Muscle of back (tissue), 11 donors: ENCODE results near the gene NODAL. TPM values are rescaled to one million over a fixed set of nuclear protein-coding genes. Genes with fewer than 3 reads are reported as not detected.

Source experiments
- DNase-seq, 3 donors: peaks; one replicate each; pipeline versions ENCODE4 v3.0.0 to v3.0.0-alpha.2; 2013
- polyA plus RNA-seq, 10 donors: library from polyadenylated mRNA; unstranded; fragments of 120-200 nt; gene quantifications; one replicate each; pipeline ENCODE4 v1.2.1, GENCODE V29; 2013; ENCODE audit not compliant: insufficient read length in 10 of 10

NODAL gene
- polyA plus RNA-seq, 10 donors: 0.15 to 0.87 (median 0.29) TPM; not detected in 1

DNA sequence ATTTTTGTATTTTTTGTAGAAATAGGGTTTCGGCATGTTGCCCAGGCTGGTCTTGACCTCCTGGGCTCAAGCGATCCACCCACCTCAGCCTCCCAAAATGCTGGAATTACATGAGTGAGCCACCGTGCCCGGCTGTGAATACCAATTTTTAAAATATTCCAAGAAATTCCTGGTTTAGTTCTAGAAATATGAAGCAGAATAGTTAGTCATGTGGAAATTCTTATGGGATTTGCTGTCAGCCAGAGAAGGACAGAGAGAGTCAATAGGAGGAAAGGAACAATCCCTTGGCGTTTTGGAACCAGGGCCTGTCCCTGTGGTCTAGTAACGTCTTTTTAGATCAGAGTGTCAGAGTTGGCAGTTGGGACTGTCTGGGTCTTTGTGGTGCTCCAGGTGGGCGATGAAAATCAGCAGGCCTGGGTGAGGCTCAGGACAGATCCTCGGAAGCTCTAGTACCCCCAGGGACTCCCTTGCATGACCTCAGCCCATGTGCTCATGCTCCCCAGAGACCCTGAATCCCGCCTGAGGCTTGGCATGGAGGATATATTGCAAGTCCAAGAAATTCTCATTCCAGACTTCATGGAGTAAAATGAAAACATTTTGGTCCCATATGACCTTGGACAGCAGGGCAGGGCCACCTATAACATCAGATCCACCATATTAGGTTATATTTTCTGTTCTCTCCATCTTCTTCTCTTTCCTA lies 7.8 kb downstream of the NODAL start:
- no peak for DNase-seq

- no peak for DNase-seq
These were observed 8.8 kb downstream of the NODAL start for GRCh38 chr10:70432561-70433263.

DNA sequence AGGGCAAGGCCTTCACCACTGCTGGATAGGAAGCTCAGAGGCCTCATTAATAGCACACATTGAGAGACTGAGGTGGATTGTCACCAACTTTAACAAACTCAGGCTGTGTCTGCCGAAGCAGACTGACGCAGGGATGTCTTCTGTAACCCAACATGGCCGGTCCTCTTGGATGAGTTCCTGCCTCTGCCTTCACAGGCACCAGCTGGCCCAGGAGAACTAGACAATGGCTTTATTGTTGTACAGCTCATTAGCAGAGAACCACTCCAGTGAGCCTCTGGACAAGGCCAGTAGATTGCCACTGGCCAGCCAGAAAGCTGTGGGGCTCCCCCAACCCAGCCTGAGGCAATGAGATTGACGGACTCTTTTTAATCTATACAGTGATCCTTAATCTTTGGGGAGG lies 9.4 kb downstream of the NODAL start:
- DNase-seq: peak in 1 of 3 donors; percentile 52

- peak; percentile 55 to 79 (median 61) for DNase-seq
These were observed 10.7 kb downstream of the NODAL start for GRCh38 chr10:70430493-70431445.

DNA sequence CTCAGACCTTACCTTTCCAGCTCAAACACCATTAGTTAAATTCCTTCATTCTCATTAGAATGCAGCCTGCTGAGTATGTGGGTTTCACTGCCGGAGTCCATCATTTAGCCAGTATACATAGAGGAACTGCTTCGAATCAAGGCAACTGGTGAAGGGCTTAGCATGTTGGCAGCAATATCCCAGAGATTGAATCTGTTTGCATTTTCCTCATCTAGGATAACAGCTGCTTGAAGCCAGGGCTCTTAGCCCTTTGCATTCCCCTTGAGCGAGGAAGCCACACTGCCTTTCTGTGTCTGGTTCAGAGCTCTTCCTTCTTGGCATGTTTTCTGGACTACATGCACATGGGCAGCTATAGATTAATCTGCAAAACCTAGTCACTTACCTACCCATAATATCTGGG lies 14.7 kb downstream of the NODAL start:
- DNase-seq: peak in 2 of 3 donors; percentile 51 to 59

DNA sequence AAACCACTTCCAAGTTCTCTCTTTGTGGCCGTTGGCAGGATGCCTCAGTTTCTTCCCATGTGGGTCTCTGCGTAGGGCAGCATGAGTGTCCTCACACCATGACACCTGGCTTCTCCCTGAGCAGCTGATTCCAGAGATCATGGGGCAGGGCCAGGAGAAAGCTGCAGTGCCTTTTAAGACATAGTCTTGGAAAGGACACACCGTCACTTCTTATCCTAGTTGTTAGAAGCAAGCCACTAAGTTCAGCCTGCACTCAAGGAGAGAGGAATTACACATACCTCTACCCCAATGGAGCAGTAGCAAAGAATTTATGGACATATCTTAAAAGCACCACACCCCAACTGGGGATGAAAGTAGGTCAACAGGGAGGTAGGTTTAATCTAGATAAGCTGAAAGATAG lies 16.4 kb downstream of the NODAL start:
- no peak for DNase-seq

DNA sequence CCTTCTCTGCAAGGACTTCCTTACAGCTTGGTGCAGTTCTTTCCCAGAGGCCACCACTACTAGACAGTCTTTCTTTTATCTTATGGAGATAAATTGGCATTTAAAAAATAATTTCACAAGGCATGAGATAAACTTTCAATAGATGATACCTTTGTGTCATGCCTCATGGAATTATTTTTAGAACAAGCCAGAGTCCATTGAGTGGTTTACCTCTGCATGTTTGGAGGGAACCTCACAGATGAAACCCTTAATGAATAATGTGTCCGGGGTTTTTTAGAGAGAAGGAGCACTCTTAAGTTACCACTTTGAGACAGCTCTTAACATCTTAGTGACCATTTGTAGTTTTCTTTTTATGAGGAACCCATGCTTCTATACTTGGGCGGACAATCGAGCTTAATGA lies 17.2 kb downstream of the NODAL start:
- no peak for DNase-seq

GRCh38 chr10:70418713-70419112 lies 22.8 kb downstream of the NODAL start:
- DNase-seq: no peak

DNA sequence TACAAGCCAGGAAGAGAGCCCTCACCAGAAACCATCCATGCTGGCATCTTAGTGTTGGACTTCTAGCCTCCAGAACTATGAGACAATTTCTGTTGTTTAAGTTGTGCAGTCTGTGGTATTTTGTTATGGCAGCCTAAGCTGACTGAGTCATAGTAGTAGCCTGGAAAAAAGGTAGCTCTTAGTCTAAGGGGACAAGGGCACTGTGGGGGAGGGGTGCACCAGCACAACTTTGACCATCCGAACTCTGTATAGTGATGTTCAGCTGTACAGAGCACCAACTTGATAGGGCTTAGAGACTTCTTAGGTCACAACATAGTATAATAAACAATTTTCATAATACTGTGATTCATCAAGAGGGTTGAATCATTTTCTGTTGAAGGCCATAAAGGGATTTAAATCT lies 23.3 kb downstream of the NODAL start:
- no peak for DNase-seq

DNA sequence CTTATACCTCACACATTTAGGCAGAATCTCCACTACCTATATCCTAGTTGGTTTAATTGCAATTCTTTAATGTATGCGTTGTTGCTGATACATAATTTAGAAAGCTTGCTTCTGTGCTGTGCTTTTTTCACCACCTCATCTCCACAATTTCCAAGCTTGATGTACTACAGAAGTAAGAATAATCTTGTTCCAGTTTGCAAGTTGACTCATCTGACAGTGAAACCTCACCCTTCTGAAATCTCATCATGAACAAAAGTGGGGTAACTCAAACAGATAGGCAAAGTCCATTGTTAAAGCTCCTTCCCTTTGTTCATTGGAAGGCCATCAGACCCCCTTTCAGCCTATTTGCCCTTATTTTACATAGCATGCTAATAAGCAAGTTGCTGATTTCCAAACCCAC lies 23.9 kb downstream of the NODAL start:
- no peak for DNase-seq

- DNase-seq: no peak
These were observed 29.1 kb downstream of the NODAL start for GRCh38 chr10:70412356-70412755.

DNA sequence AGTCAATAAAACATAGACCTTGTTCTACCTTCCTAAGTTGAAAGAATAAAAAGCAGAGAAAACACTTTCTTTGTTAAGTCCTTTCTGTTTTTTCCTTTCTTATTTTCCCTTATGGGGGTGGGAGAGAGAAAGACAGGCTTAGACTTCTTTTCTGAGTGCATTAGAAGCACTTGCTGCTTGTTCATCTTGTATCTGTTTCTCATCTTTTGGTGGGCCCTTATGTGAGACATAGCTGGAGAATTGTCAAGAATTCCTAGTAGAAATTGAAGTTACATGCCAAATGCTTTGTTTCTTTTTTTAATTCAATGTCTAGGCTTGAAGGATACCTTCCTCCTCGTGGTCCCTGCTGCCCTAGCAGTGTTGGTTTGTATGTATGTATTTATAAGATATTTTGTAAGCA lies 30.9 kb downstream of the NODAL start:
- no peak for DNase-seq

DNA sequence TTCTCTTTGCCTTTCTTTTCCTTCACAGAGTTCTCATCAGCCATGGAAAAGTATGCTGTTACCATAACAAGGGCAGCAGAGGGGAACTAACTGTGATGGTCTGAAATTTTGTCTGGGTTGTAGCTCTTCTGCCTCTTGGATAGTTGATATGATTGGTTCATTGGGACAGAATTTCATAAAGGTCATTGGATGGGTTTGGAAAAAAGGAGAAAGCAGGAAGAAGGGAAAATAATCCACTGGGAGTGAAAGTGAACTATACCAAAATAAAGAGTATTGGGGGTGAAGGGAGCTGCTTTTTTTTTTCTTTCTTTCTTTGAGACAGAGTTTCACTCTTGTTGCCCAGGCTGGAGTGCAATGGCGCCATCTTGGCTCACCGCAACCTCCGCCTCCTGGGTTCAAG lies 31.7 kb downstream of the NODAL start:
- no peak for DNase-seq

DNA sequence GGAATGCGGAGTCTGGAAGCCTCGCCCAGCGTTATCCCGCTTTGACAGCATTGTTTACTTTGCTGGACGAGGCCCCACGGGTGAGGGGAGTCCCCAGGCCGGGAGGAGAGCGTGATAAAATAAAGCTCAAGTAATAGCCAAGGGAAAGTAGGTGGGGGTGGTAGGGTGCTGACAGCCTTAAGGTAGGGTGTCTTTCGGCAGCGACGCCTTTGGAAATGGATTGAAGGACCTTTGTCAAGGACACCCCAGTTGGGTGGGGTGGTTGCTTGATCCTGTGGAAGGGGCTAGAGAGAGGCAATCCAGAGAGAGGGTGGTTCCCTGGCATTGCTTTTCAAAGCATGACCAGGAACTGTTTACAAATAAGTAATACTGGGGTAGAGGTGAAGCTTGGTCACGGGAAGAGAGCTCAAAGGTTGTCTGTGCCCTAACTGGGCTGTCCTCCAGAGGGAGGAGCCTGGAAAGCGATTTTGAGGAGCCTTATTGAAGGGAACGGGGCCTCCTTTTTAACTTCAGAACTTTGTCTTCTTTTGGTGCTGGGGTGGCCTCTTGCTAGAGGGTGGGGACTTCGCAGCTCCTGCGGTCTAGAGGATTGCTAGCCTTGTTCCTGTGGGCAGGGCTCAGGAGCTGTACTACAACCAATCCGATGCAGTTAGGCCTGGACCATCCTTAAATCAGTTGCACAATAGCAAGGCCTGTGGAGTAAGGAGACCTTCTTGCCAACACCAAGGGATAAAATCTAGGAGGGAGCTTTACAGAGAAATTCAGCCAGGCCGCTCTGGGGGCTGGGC lies 36.2 kb downstream of the NODAL start:
- DNase-seq: peak; percentile 85 to 93 (median 88)

DNA sequence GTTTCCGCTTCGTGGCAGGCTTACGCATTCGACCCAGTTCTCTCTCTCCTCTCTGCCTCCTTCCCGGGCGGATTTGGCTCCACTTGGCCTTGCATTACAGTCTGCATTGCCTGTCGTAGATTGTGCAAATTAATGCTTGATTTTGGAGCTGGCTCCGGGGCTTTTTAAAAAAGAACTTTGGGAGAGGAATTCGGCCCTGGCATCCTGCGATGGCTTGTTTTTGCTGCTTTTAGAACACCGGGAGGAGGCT lies 36.8 kb downstream of the NODAL start:
- no peak for DNase-seq

DNA sequence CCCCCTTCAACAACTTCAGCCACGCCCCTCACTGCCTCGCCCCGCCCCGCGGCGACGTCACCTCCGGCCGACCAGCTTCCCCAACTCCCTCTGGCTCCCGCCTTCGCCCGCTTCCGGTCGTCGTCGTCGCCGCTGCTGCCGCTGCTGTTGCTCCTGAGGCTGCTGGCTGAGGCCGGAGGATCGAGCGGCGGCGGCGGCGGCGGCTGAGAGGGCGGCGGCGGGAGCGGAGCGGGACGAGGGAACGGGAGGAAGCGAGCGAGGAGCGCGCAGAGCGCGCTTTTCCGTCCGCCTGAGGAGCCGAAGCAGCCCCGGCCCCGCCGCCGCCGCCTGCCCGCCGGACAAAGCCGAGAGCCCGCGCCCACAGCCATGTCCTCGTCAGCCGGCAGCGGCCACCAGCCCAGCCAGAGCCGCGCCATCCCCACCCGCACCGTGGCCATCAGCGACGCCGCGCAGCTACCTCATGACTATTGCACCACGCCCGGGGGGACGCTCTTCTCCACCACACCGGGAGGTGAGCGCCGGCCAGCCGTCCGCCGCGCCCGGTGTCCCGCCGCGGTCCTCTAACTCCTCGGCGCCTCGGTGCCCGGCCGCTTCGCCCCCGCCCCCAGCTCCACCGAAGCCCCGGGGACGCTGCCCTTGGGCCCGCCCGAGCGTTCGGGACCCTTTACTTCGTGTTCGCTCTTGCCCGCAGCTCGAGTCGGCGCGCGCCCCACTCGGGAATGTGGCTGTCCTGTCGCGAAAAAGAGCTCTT lies 37.3 kb downstream of the NODAL start, which contains the start of gene EIF4EBP2:
TSS of gene EIF4EBP2 (plus strand) at position 110 of the 751 bp plus-strand sequence. CDS start at position 367, 257 bp downstream.
- peak; percentile 96 to 99 (median 99) for DNase-seq

GRCh38 chr10:70403483-70404035 lies 37.9 kb downstream of the NODAL start:
- DNase-seq: no peak

DNA sequence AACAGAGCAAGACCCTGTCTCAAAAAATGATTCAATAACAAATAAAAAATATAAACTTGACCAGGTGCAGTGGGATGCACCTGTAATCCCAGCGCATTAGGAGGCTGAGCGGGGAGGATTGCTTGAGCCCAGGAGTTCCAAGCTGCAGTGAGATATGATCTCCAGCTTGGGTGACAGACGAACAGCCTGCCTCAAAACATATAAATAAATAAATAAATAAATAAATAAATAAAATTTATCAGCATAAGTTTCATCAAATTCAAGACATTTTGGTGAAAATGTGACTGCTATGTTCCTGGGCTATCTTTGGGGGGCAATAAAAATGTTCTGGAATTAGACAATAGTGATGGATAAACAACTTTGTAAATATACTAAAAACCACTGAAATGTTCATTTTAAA lies 42.3 kb downstream of the NODAL start:
- DNase-seq: no peak

GRCh38 chr10:70396140-70396539 lies 45.3 kb downstream of the NODAL start:
- DNase-seq: no peak

GRCh38 chr10:70391654-70392053 lies 49.8 kb downstream of the NODAL start:
- DNase-seq: no peak
